ENCODE results near the gene PLAAT3. TPM values are rescaled to one million over a fixed set of nuclear protein-coding genes. Genes with fewer than 3 reads are reported as not detected.
A peak's percentile ranks its signal among the peaks of the same experiment; 100 is the strongest.
"Not testable (repeated sequence)": the region's sequence is repeated elsewhere in the genome, so short reads cannot be mapped to it uniquely, and the experiment has no call there.

PLAAT3 gene
- total RNA-seq, 1 donor from 2014 or later, result 65.4 TPM

- no peak for DNase-seq (ENCODE audit: extremely low spot score, unreplicated experiment)
- Mint-ChIP-seq H3K27me3 (no peaks in the 10 kb centered on the region), H3K4me1 (ENCODE audit: unreplicated experiment) (peaks cover 40% of the 10 kb centered on the region), H3K27ac (no peak overlapping the region), H3K36me3 (no peaks in the 10 kb centered on the region), H3K9me3 (peaks cover 6% of the 10 kb centered on the region), H3K4me3 (no peak overlapping the region)
- no peak for TF ChIP-seq CTCF (conservative IDR thresholded peaks at IDR 0.05)
These were observed 78.5 kb downstream of the PLAAT3 start for GRCh38 chr11:63535734-63536133.

GRCh38 chr11:63534895-63535461 lies 79.3 kb downstream of the PLAAT3 start:
- no peak for DNase-seq (ENCODE audit: extremely low spot score, unreplicated experiment)
- Mint-ChIP-seq H3K9me3 (peaks cover 6% of the 10 kb centered on the region), H3K27me3 (no peaks in the 10 kb centered on the region), H3K27ac (no peak overlapping the region), H3K4me1 (ENCODE audit: unreplicated experiment) (peaks cover 40% of the 10 kb centered on the region), H3K36me3 (no peaks in the 10 kb centered on the region), H3K4me3 (no peak overlapping the region)
- TF ChIP-seq CTCF (conservative IDR thresholded peaks at IDR 0.05), result no peak

GRCh38 chr11:63534076-63534475 lies 80.2 kb downstream of the PLAAT3 start:
- no peak for DNase-seq (ENCODE audit: extremely low spot score, unreplicated experiment)
- peaks cover 45% of the 10 kb centered on the region for H3K4me1 Mint-ChIP-seq (ENCODE audit: unreplicated experiment)
- peak overlapping the region; percentile 84 for H3K27ac Mint-ChIP-seq
- no peak for TF ChIP-seq CTCF (conservative IDR thresholded peaks at IDR 0.05)
- H3K36me3 Mint-ChIP-seq, result no peaks in the 10 kb centered on the region
- peak overlapping the region; percentile 43 for H3K4me3 Mint-ChIP-seq
- H3K9me3 Mint-ChIP-seq, result peaks cover 6% of the 10 kb centered on the region
- no peaks in the 10 kb centered on the region for H3K27me3 Mint-ChIP-seq

GRCh38 chr11:63532799-63533475 lies 81.3 kb downstream of the PLAAT3 start:
- peak overlapping the region; percentile 43 for H3K4me3 Mint-ChIP-seq
- H3K27me3 Mint-ChIP-seq, result no peaks in the 10 kb centered on the region
- peaks cover 52% of the 10 kb centered on the region for H3K4me1 Mint-ChIP-seq (ENCODE audit: unreplicated experiment)
- H3K9me3 Mint-ChIP-seq, result peaks cover 6% of the 10 kb centered on the region
- TF ChIP-seq CTCF (conservative IDR thresholded peaks at IDR 0.05), result no peak
- no peaks in the 10 kb centered on the region for H3K36me3 Mint-ChIP-seq
- DNase-seq (ENCODE audit: extremely low spot score, unreplicated experiment), result no peak
- H3K27ac Mint-ChIP-seq, result peak overlapping the region; percentile 84

- Mint-ChIP-seq H3K27me3 (no peaks in the 10 kb centered on the region), H3K4me1 (ENCODE audit: unreplicated experiment) (peaks cover 52% of the 10 kb centered on the region), H3K9me3 (peaks cover 6% of the 10 kb centered on the region), H3K4me3 (peak overlapping the region; percentile 37), H3K27ac (peak overlapping the region; percentile 96), H3K36me3 (no peaks in the 10 kb centered on the region)
- TF ChIP-seq CTCF (conservative IDR thresholded peaks at IDR 0.05), result no peak
- DNase-seq (ENCODE audit: extremely low spot score, unreplicated experiment), result no peak
These were observed 82.1 kb downstream of the PLAAT3 start for GRCh38 chr11:63532117-63532516.

- H3K9me3 Mint-ChIP-seq; H3K36me3 Mint-ChIP-seq; H3K27me3 Mint-ChIP-seq; DNase-seq (ENCODE audit: extremely low spot score, unreplicated experiment): not testable (repeated sequence)
- Mint-ChIP-seq H3K4me1 (ENCODE audit: unreplicated experiment) (peaks cover 45% of the 10 kb centered on the region), H3K4me3 (peak overlapping the region; percentile 74), H3K27ac (peak overlapping the region; percentile 96)
These were observed 83.0 kb downstream of the PLAAT3 start for GRCh38 chr11:63531074-63531792.
